Choroid plexus epithelial cell (primary cell): ENCODE measurements around the gene RABGGTB.
"Not testable (repeated sequence)": the region's sequence is repeated elsewhere in the genome, so short reads cannot be mapped to it uniquely, and the experiment has no call there.

Experiments
- DNase-seq: peaks from one replicate; pipeline ENCODE4 v3.0.0-alpha.2; 2010; ENCODE audit warnings: low read depth
- H3K4me3 ChIP-seq: 2 replicates; pipeline ENCODE4 v1.5.1; 2011; ENCODE audit warnings: low read depth, mild to moderate bottlenecking, control low read depth, low read length, moderate library complexity
- TF ChIP-seq, protein P1 (sequence below): conservative IDR thresholded peaks from 2 replicates; pipeline ENCODE4 v1.5.1; 2011; ENCODE audit warnings: low read depth, mild to moderate bottlenecking, control low read depth, inconsistent platforms, low read length, moderate library complexity

The RABGGTB gene

GRCh38 chr1:75768016-75768415 lies 18.0 kb upstream of the RABGGTB start:
- DNase-seq, result peak; percentile 15
- TF ChIP-seq, protein P1, sequence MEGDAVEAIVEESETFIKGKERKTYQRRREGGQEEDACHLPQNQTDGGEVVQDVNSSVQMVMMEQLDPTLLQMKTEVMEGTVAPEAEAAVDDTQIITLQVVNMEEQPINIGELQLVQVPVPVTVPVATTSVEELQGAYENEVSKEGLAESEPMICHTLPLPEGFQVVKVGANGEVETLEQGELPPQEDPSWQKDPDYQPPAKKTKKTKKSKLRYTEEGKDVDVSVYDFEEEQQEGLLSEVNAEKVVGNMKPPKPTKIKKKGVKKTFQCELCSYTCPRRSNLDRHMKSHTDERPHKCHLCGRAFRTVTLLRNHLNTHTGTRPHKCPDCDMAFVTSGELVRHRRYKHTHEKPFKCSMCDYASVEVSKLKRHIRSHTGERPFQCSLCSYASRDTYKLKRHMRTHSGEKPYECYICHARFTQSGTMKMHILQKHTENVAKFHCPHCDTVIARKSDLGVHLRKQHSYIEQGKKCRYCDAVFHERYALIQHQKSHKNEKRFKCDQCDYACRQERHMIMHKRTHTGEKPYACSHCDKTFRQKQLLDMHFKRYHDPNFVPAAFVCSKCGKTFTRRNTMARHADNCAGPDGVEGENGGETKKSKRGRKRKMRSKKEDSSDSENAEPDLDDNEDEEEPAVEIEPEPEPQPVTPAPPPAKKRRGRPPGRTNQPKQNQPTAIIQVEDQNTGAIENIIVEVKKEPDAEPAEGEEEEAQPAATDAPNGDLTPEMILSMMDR, result no peak
- no peak overlapping the region for H3K4me3 ChIP-seq

DNA sequence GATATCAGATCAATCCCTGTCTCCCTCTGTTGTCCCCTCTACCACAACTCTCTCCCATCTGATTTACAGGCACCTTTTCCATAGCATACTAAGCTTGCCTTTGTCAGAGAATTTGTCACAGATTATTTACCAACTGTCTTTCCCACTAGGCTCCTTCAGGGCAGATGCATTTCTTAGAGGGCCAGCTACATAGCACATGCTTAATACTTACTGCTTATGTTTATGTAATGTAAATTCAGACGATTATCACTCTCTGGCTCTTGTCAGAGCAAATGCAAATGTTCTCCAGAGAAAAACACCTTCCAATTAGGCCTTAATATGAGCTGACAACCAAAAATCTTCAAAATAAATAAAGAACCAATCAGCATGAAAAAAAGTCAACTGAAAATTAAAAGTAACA lies 15.3 kb upstream of the RABGGTB start:
- TF ChIP-seq, protein P1, result no peak
- no peak overlapping the region for H3K4me3 ChIP-seq
- DNase-seq, result no peak

GRCh38 chr1:75771978-75772377 lies 14.1 kb upstream of the RABGGTB start:
- DNase-seq, result no peak
- no peak overlapping the region for H3K4me3 ChIP-seq
- TF ChIP-seq, protein P1, result no peak

DNA sequence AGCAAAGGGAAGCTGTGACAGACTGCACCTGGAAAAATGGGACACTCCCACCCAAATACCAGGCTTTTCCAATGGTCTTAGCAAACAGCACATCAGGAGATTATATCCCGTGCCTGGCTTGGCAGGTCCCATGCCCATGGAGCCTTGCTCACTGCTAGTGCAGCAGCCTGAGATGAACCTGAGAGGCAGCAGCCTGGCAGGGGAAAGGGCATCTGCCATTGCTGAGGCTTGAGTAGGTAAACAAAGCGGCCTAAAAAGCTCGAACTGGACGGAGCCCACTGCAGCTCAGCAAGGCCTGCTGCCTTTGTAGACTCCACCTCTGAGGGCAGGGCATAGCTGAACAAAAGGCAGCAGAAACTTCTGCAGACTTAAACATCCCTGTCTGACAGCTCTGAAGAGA lies 8.2 kb upstream of the RABGGTB start:
- not testable (repeated sequence) for DNase-seq, H3K4me3 ChIP-seq

GRCh38 chr1:75778694-75779093 lies 7.4 kb upstream of the RABGGTB start:
- not testable (repeated sequence) for H3K4me3 ChIP-seq, DNase-seq

DNA sequence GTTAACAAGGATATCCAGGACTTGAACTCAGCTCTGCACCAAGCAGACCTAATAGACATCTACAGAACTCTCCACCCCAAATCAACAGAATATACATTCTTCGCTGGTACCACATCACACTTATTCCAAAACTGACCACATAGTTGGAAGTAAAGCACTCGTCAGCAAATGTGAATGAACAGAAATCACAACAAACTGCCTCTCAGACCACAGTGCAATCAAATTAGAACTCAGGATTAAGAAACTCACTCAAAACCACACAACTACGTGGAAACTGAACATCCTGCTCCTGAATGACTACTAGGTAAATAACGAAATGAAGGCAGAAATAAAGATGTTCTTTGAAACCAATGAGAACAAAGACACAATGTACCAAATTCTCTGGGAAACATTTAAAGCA lies 5.9 kb upstream of the RABGGTB start:
- H3K4me3 ChIP-seq, DNase-seq: not testable (repeated sequence)

DNA sequence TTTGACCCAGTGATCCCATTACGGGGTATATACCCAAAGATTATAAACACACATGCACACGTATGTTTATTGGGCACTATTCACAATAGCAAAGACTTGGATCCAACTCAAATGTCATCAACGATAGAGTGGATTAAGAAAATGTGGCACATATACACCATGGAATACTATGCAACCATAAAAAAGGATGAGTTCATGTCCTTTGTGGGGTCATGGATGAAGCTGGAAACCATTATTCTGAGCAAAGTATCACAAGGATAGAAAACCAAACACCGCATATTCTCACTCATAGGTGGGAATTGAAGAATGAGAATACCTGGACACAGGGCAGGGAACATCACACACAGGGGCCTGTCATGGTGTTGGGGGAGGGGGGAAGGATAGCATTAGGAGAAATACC lies 2.1 kb upstream of the RABGGTB start:
- not testable (repeated sequence) for DNase-seq, H3K4me3 ChIP-seq

DNA sequence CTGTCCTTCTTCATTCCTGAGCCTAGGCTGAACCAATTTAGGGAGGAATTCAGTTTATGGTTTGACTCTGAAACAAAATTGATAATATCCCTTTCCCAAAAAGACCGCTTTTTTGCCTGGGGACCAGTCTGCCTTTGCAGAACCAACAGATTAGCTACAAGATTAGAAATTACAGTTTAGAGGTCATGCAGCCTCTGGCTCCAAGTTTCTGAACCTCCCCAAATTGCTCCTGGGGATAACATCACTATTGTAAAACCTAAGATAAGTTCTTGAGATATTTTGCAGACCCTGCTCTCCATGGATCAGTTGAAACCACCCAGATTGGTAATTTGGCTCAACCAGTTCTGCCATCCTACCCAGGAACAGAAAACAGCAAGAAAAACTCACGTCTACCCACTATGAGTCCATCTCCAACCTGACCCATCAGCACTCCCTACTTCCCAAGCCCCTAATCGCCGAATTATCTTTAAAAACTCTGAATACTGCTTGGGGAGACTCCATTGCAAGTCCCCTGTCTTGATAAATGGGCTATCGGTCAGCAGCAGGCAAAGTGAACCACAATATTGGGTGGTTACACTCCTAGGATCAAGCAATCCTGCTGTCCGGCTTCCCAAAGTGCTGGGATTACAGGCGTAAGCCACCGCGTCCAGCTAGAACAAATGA lies 605 bp upstream of the RABGGTB start:
- TF ChIP-seq, protein P1, result no peak
- peak overlapping the region; percentile 64 for H3K4me3 ChIP-seq

GRCh38 chr1:75786901-75787493 lies 941 bp downstream of the RABGGTB start:
- TF ChIP-seq, protein P1, result no peak
- DNase-seq, result no peak
- H3K4me3 ChIP-seq, result peak overlapping the region; percentile 64

More for the DNA sequence above, 605 bp upstream of the RABGGTB start:
- DNase-seq, result no peak
